ENCODE results near the gene DCTPP1.
A peak's percentile ranks its signal among the peaks of the same experiment; 100 is the strongest.

DCTPP1 gene

DNA sequence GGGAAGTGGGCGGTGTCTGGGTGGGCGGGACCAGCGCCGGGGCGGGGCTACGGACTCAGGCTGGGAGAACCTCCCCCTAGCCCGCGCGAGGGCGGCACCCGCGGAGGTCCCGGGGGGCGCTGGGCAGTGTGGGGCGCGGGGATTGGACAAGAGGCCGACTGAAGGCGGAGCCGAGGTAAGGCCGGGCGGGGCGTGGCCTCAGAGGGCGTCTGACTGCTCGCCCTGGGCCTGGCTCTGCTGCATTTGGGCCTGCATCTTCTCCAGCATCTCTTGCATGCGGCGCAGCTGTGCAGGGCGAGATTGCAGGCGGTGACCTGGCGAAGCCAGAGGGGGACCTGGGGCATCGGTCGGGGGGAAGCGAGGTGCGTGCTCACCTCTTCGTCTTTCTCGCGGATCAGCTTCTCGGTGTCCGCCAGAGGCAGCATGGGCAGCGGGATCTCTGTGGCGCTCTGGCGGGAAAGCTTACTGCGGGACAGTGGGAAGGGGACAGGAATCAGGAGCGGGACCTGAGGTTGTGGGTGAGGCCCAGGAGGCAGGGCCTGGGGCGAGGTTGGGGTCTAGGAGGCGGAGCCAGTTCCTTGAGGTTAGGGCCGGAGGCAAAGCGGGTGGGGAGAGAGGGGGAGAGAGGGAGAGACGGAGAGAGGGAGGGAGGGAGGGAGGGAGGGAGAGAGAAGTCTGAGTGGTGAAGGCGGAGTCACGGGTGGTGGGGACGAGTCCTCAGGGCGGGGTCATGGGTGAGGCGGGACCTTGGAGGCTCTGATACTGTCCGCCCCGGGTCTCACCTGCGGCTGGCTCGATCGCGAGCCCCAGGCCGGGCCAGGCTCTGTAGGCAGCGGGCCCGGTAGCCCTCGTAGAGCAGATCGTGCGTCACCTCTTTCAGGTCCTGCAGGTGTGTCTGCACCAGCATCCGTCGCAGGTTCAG is 51.3 kb downstream of the DCTPP1 start:
- peaks cover 58% of the 10 kb centered on the region for H3K4me1 ChIP-seq (ENCODE audit: insufficient read depth, low read length, poor library complexity, severe bottlenecking)
- peak overlapping the region; percentile 88 for H2AFZ ChIP-seq (ENCODE audit: low read length)
- H3K4me2 ChIP-seq (ENCODE audit: low read depth, low read length, poor library complexity, severe bottlenecking), result peak overlapping the region; percentile 99
- no peaks in the 10 kb centered on the region for H3K36me3 ChIP-seq (ENCODE audit: insufficient read depth, low read length)
- H3F3A ChIP-seq (ENCODE audit: low read depth), result peaks cover 16% of the 10 kb centered on the region
- H3K79me2 ChIP-seq (ENCODE audit: insufficient read depth, low read length), result peaks cover 42% of the 10 kb centered on the region
- no peaks in the 10 kb centered on the region for H3K27me3 ChIP-seq (ENCODE audit: insufficient read depth, low read length, poor library complexity, severe bottlenecking)
- H3K9ac ChIP-seq (ENCODE audit: low read depth, low read length, poor library complexity, severe bottlenecking), result peak overlapping the region; percentile 90
- peaks cover 13% of the 10 kb centered on the region for H4K20me1 ChIP-seq (ENCODE audit: insufficient read depth, low read length, poor library complexity, severe bottlenecking)
- H3K4me3 ChIP-seq (ENCODE audit: low read length, poor library complexity, severe bottlenecking), result peak overlapping the region; percentile 97
- H3K9me3 ChIP-seq (ENCODE audit: insufficient read depth, low read depth, low read length), result no peaks in the 10 kb centered on the region
- TF ChIP-seq, protein P1, sequence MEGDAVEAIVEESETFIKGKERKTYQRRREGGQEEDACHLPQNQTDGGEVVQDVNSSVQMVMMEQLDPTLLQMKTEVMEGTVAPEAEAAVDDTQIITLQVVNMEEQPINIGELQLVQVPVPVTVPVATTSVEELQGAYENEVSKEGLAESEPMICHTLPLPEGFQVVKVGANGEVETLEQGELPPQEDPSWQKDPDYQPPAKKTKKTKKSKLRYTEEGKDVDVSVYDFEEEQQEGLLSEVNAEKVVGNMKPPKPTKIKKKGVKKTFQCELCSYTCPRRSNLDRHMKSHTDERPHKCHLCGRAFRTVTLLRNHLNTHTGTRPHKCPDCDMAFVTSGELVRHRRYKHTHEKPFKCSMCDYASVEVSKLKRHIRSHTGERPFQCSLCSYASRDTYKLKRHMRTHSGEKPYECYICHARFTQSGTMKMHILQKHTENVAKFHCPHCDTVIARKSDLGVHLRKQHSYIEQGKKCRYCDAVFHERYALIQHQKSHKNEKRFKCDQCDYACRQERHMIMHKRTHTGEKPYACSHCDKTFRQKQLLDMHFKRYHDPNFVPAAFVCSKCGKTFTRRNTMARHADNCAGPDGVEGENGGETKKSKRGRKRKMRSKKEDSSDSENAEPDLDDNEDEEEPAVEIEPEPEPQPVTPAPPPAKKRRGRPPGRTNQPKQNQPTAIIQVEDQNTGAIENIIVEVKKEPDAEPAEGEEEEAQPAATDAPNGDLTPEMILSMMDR (conservative IDR thresholded peaks at IDR 0.05; ENCODE audit: low read length), result peak; percentile 21; the same call in 1 of the 2 replicates
- no peak for TF ChIP-seq EZH2phosphoT487 (IDR thresholded peaks at IDR 0.05; ENCODE audit: borderline replicate concordance)
- H3K9me2 ChIP-seq (replicated peaks; ENCODE audit: low read depth, low read length), result no peaks in the 10 kb centered on the region

DNA sequence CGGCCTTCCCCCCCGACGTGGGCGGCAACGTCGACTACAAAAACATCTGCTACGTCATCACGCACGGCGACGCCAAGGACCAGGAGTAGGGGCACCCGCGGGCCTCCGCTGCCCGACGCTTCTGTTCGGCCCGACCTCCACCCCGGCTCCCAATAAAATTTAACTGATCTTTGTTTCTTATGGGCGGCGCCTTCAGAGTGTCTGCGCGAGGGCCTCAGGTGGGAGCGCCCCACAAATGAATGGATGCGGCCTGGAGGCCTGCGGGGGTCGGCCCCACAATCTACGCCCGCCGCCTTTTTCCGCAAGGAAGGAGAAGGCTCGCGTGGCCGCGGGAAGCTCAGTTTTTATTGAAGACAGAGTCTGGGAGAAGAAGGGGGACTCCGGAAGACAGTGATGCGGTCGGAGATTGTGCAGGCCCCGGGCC is 52.0 kb downstream of the DCTPP1 start:
- H3F3A ChIP-seq (ENCODE audit: low read depth), result peaks cover 16% of the 10 kb centered on the region
- H3K9ac ChIP-seq (ENCODE audit: low read depth, low read length, poor library complexity, severe bottlenecking), result peak overlapping the region; percentile 90
- H3K4me3 ChIP-seq (ENCODE audit: low read length, poor library complexity, severe bottlenecking), result peak overlapping the region; percentile 97
- peaks cover 40% of the 10 kb centered on the region for H3K79me2 ChIP-seq (ENCODE audit: insufficient read depth, low read length)
- peak overlapping the region; percentile 99 for H3K4me2 ChIP-seq (ENCODE audit: low read depth, low read length, poor library complexity, severe bottlenecking)
- peak overlapping the region; percentile 78; the same call in 1 of the 2 replicates for H2AFZ ChIP-seq (ENCODE audit: low read length)
- H3K4me1 ChIP-seq (ENCODE audit: insufficient read depth, low read length, poor library complexity, severe bottlenecking), result peaks cover 53% of the 10 kb centered on the region
- H3K9me3 ChIP-seq (ENCODE audit: insufficient read depth, low read depth, low read length), result no peaks in the 10 kb centered on the region
- no peaks in the 10 kb centered on the region for H3K36me3 ChIP-seq (ENCODE audit: insufficient read depth, low read length)
- TF ChIP-seq, protein P1 (conservative IDR thresholded peaks at IDR 0.05; ENCODE audit: low read length), result no peak
- no peak for TF ChIP-seq EZH2phosphoT487 (IDR thresholded peaks at IDR 0.05; ENCODE audit: borderline replicate concordance)
- H4K20me1 ChIP-seq (ENCODE audit: insufficient read depth, low read length, poor library complexity, severe bottlenecking), result peaks cover 13% of the 10 kb centered on the region
- H3K27me3 ChIP-seq (ENCODE audit: insufficient read depth, low read length, poor library complexity, severe bottlenecking), result no peaks in the 10 kb centered on the region
- H3K9me2 ChIP-seq (replicated peaks; ENCODE audit: low read depth, low read length), result no peaks in the 10 kb centered on the region

DNA sequence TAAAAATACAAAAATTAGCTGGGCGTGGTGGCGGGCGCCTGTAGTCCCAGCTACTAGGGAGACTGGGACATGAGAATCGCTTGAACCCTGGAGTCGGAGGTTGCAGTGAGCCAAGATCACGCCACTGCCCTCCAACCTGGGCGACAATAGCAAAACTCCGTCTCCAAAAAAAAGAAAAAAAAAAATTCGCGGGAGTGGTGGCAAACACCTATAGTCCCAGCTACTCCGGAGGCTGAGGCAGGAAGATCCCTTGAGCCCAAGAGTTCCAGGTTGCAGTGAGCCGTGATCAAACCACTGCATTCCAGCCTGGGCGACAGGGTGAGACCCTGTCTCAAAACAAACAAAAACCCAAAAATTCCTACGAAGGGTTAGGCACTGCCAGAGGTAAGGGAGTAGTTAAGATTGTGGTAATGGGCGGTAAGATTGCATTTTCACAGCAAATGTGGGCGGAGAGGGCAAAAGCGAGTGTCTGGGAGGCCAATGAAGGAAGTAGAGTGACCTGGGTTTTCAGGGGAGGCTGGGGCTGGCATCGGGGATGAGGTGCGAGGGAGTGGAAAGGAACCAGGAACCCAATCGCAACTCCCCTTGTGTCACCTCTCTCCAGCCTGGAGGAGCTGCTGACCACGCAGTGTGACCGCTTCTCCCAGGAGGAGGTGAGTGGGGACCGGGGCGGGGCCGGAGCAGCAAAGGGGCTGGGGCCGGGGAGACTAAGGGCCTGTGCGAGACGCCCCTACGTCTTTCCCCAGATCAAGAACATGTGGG is 52.6 kb downstream of the DCTPP1 start:
- H3K4me3 ChIP-seq (ENCODE audit: low read length, poor library complexity, severe bottlenecking), result peak overlapping the region; percentile 97
- TF ChIP-seq, protein P1 (conservative IDR thresholded peaks at IDR 0.05; ENCODE audit: low read length), result no peak
- TF ChIP-seq EZH2phosphoT487 (IDR thresholded peaks at IDR 0.05; ENCODE audit: borderline replicate concordance), result no peak
- peaks cover 16% of the 10 kb centered on the region for H3F3A ChIP-seq (ENCODE audit: low read depth)
- H3K4me2 ChIP-seq (ENCODE audit: low read depth, low read length, poor library complexity, severe bottlenecking), result peak overlapping the region; percentile 99
- peaks cover 47% of the 10 kb centered on the region for H3K4me1 ChIP-seq (ENCODE audit: insufficient read depth, low read length, poor library complexity, severe bottlenecking)
- H2AFZ ChIP-seq (ENCODE audit: low read length), result peak overlapping the region; percentile 69; the same call in 1 of the 2 replicates
- no peaks in the 10 kb centered on the region for H3K9me2 ChIP-seq (replicated peaks; ENCODE audit: low read depth, low read length)
- H4K20me1 ChIP-seq (ENCODE audit: insufficient read depth, low read length, poor library complexity, severe bottlenecking), result peaks cover 13% of the 10 kb centered on the region
- no peaks in the 10 kb centered on the region for H3K27me3 ChIP-seq (ENCODE audit: insufficient read depth, low read length, poor library complexity, severe bottlenecking)
- H3K9me3 ChIP-seq (ENCODE audit: insufficient read depth, low read depth, low read length), result no peaks in the 10 kb centered on the region
- H3K79me2 ChIP-seq (ENCODE audit: insufficient read depth, low read length), result peaks cover 39% of the 10 kb centered on the region
- peak overlapping the region; percentile 90 for H3K9ac ChIP-seq (ENCODE audit: low read depth, low read length, poor library complexity, severe bottlenecking)
- no peaks in the 10 kb centered on the region for H3K36me3 ChIP-seq (ENCODE audit: insufficient read depth, low read length)
